Uterus (tissue), 2 donors: ENCODE measurements around the gene XXYLT1.

Source experiments
- CTCF ChIP-seq, 4 experiments: fragments of 200-600 bp in 2 of 4; fragments of 450-650 bp in 2 of 4; sonication (generic) in 2 of 4; IDR thresholded peaks; one replicate each; pipeline ENCODE4 v1.5.1; 2016 to 2019; ENCODE audit warnings: antibody characterized with exemption in 4 of 4, mild to moderate bottlenecking in 2 of 4, moderate library complexity in 1 of 4
- POLR2A ChIP-seq, 2 donors: fragments of 450-650 bp; IDR thresholded peaks; one replicate each; pipeline ENCODE4 v1.6.1; 2016; ENCODE audit warnings: antibody characterized with exemption in 2 of 2, mild to moderate bottlenecking in 1 of 2, moderate library complexity in 1 of 2

GRCh38 chr3:195172039-195172684 is 98.8 kb downstream of the XXYLT1 start:
- TF ChIP-seq CTCF (IDR thresholded peaks at IDR 0.05): no peak
- no peak for TF ChIP-seq POLR2A (IDR thresholded peaks at IDR 0.05)
